Thyroid gland (tissue), 4 donors: Measurements from ENCODE around the gene UCK2.

ENCODE experiments used
- POLR2A ChIP-seq, 2 donors: fragments of 450-650 bp; IDR thresholded peaks; one replicate each; pipeline ENCODE4 v1.6.1; 2017; ENCODE audit warnings: antibody characterized with exemption in 2 of 2, mild to moderate bottlenecking in 2 of 2, moderate library complexity in 1 of 2
- TF ChIP-seq, protein P1 (sequence below), 6 experiments: fragments of 200-600 bp in 3 of 6; fragments of 450-650 bp in 3 of 6; sonication (generic) in 3 of 6; IDR thresholded peaks; one replicate each; pipeline ENCODE4 v1.5.1; 2016 to 2019; ENCODE audit warnings: antibody characterized with exemption in 6 of 6, mild to moderate bottlenecking in 2 of 6, inconsistent platforms in 1 of 6, moderate library complexity in 1 of 6

- TF ChIP-seq, protein P1, sequence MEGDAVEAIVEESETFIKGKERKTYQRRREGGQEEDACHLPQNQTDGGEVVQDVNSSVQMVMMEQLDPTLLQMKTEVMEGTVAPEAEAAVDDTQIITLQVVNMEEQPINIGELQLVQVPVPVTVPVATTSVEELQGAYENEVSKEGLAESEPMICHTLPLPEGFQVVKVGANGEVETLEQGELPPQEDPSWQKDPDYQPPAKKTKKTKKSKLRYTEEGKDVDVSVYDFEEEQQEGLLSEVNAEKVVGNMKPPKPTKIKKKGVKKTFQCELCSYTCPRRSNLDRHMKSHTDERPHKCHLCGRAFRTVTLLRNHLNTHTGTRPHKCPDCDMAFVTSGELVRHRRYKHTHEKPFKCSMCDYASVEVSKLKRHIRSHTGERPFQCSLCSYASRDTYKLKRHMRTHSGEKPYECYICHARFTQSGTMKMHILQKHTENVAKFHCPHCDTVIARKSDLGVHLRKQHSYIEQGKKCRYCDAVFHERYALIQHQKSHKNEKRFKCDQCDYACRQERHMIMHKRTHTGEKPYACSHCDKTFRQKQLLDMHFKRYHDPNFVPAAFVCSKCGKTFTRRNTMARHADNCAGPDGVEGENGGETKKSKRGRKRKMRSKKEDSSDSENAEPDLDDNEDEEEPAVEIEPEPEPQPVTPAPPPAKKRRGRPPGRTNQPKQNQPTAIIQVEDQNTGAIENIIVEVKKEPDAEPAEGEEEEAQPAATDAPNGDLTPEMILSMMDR (IDR thresholded peaks at IDR 0.05), result no peak
- TF ChIP-seq POLR2A (IDR thresholded peaks at IDR 0.05), result no peak
Measured at GRCh38 chr1:165874643-165875042, 47.2 kb downstream of the UCK2 start.
